ENCODE data around the gene SPACA7.

SPACA7 gene

GRCh38 chr13:112434032-112434431 is 57.9 kb downstream of the SPACA7 start:
- H3K9me3 ChIP-seq (ENCODE audit: insufficient read depth, low read length) = peaks cover 4% of the 10 kb centered on the region; the same call in 1 of the 2 replicates
- TF ChIP-seq EZH2phosphoT487 (conservative IDR thresholded peaks at IDR 0.05; ENCODE audit: low read length) (no peak), CTCF (IDR thresholded peaks at IDR 0.05; ENCODE audit: insufficient read depth, low read length, poor library complexity, severe bottlenecking) (no peak)
- no peaks in the 10 kb centered on the region for H3K79me2 ChIP-seq (ENCODE audit: insufficient read depth, low read length)
- no peak overlapping the region for H3K4me2 ChIP-seq (ENCODE audit: low read depth, low read length, poor library complexity, severe bottlenecking)
- H3K27ac ChIP-seq (ENCODE audit: low read depth, low read length) = no peak overlapping the region
- H4K20me1 ChIP-seq (ENCODE audit: low read depth, low read length) = no peaks in the 10 kb centered on the region
- H3K9me2 ChIP-seq (replicated peaks; ENCODE audit: insufficient read depth, low read length) = no peaks in the 10 kb centered on the region
- no peak overlapping the region for H3K9ac ChIP-seq (ENCODE audit: low read length)
- no peaks in the 10 kb centered on the region for H3K36me3 ChIP-seq (ENCODE audit: low read length)
- no peaks in the 10 kb centered on the region for H3F3A ChIP-seq (ENCODE audit: insufficient read depth)
- no peak overlapping the region for H2AFZ ChIP-seq (ENCODE audit: low read depth, low read length, severe bottlenecking)
- H3K27me3 ChIP-seq (ENCODE audit: low read length) = no peaks in the 10 kb centered on the region
- no peak overlapping the region for H3K4me3 ChIP-seq (ENCODE audit: insufficient read depth, low read length, poor library complexity, severe bottlenecking)

- H2AFZ ChIP-seq (ENCODE audit: low read depth, low read length, severe bottlenecking) = no peak overlapping the region
- H3K9me2 ChIP-seq (replicated peaks; ENCODE audit: insufficient read depth, low read length) = no peaks in the 10 kb centered on the region
- no peaks in the 10 kb centered on the region for H3K36me3 ChIP-seq (ENCODE audit: low read length)
- TF ChIP-seq EZH2phosphoT487 (conservative IDR thresholded peaks at IDR 0.05; ENCODE audit: low read length) (no peak), CTCF (IDR thresholded peaks at IDR 0.05; ENCODE audit: insufficient read depth, low read length, poor library complexity, severe bottlenecking) (no peak)
- no peak overlapping the region for H3K4me2 ChIP-seq (ENCODE audit: low read depth, low read length, poor library complexity, severe bottlenecking)
- no peak overlapping the region for H3K4me3 ChIP-seq (ENCODE audit: insufficient read depth, low read length, poor library complexity, severe bottlenecking)
- H3K79me2 ChIP-seq (ENCODE audit: insufficient read depth, low read length) = no peaks in the 10 kb centered on the region
- no peaks in the 10 kb centered on the region for H3K27me3 ChIP-seq (ENCODE audit: low read length)
- H3K9ac ChIP-seq (ENCODE audit: low read length) = no peak overlapping the region
- H3F3A ChIP-seq (ENCODE audit: insufficient read depth) = no peaks in the 10 kb centered on the region
- H3K9me3 ChIP-seq (ENCODE audit: insufficient read depth, low read length) = peaks cover 4% of the 10 kb centered on the region; the same call in 1 of the 2 replicates
- H3K27ac ChIP-seq (ENCODE audit: low read depth, low read length) = no peak overlapping the region
- H4K20me1 ChIP-seq (ENCODE audit: low read depth, low read length) = no peaks in the 10 kb centered on the region
These were observed 58.9 kb downstream of the SPACA7 start for GRCh38 chr13:112434937-112435523.

- Histone ChIP-seq H3K9ac (ENCODE audit: low read length) (no peak overlapping the region), H3K9me3 (ENCODE audit: insufficient read depth, low read length) (peaks cover 4% of the 10 kb centered on the region; the same call in 1 of the 2 replicates), H3K36me3 (ENCODE audit: low read length) (no peaks in the 10 kb centered on the region), H3K27me3 (ENCODE audit: low read length) (no peaks in the 10 kb centered on the region), H3K27ac (ENCODE audit: low read depth, low read length) (no peak overlapping the region), H3F3A (ENCODE audit: insufficient read depth) (no peaks in the 10 kb centered on the region), H3K4me2 (ENCODE audit: low read depth, low read length, poor library complexity, severe bottlenecking) (no peak overlapping the region), H4K20me1 (ENCODE audit: low read depth, low read length) (no peaks in the 10 kb centered on the region), H3K9me2 (replicated peaks; ENCODE audit: insufficient read depth, low read length) (no peaks in the 10 kb centered on the region), H3K4me3 (ENCODE audit: insufficient read depth, low read length, poor library complexity, severe bottlenecking) (no peak overlapping the region), H2AFZ (ENCODE audit: low read depth, low read length, severe bottlenecking) (no peak overlapping the region), H3K79me2 (ENCODE audit: insufficient read depth, low read length) (no peaks in the 10 kb centered on the region)
- TF ChIP-seq CTCF (IDR thresholded peaks at IDR 0.05; ENCODE audit: insufficient read depth, low read length, poor library complexity, severe bottlenecking) (no peak), EZH2phosphoT487 (conservative IDR thresholded peaks at IDR 0.05; ENCODE audit: low read length) (no peak)
These were observed 59.8 kb downstream of the SPACA7 start for GRCh38 chr13:112435973-112436372.

Data from SU-DHL-6 (cell line).